Measurements from ENCODE around the gene PPP6R1. TPM values are rescaled to one million over a fixed set of nuclear protein-coding genes. Genes with fewer than 3 reads are reported as not detected.
"Not testable (repeated sequence)": the region's sequence is repeated elsewhere in the genome, so short reads cannot be mapped to it uniquely, and the experiment has no call there.

Gene PPP6R1
- total RNA-seq, 1 experiment from 2014 or later = 79.7 TPM

- not testable (repeated sequence) for H3K9ac ChIP-seq (ENCODE audit: extremely low read depth, insufficient read length, low read length); H3K9me3 ChIP-seq (ENCODE audit: control insufficient read depth, low read depth, low read length); H2AFZ ChIP-seq (ENCODE audit: low read length); H3K27ac Mint-ChIP-seq; H3K14ac ChIP-seq (ENCODE audit: insufficient read depth, low read length); H2BK120ac ChIP-seq (ENCODE audit: low read depth, low read length, poor library complexity, severe bottlenecking); H2AK5ac ChIP-seq (ENCODE audit: insufficient read length, low read length); H3K18ac ChIP-seq (ENCODE audit: insufficient read length, low read depth, low read length); DNase-seq; H4K91ac ChIP-seq (ENCODE audit: insufficient read length, low read depth, low read length); H3K9me3 Mint-ChIP-seq; H2BK15ac ChIP-seq (ENCODE audit: low read depth, low read length); H3K4ac ChIP-seq (ENCODE audit: low read depth, low read length); H3K36me3 Mint-ChIP-seq (ENCODE audit: insufficient read depth in 1 of 3, low read depth in 3 of 3); H3K56ac ChIP-seq (ENCODE audit: insufficient read length, low read depth, low read length); H2BK20ac ChIP-seq (ENCODE audit: low read depth, low read length, poor library complexity, severe bottlenecking); H3K27me3 ChIP-seq (ENCODE audit: insufficient read depth, low read length); H3K23ac ChIP-seq (ENCODE audit: insufficient read length, low read depth, low read length); H4K5ac ChIP-seq (ENCODE audit: insufficient read length, low read depth, low read length); H3K27ac ChIP-seq (ENCODE audit: insufficient read length, low read depth, low read length); H3K4me1 Mint-ChIP-seq; H3K79me2 ChIP-seq (ENCODE audit: insufficient read depth, low read length); H3K79me1 ChIP-seq (ENCODE audit: insufficient read depth, low read depth, low read length, poor library complexity, severe bottlenecking); H3T11ph ChIP-seq (ENCODE audit: low read length); H4K20me1 ChIP-seq (ENCODE audit: control insufficient read depth, insufficient read depth, insufficient read length); H2BK12ac ChIP-seq (ENCODE audit: insufficient read length, low read depth, low read length); H3K4me3 Mint-ChIP-seq; H4K8ac ChIP-seq (replicated peaks; ENCODE audit: insufficient read length, low read depth, low read length); H2BK5ac ChIP-seq (ENCODE audit: insufficient read length, low read length); H3K4me1 ChIP-seq (ENCODE audit: insufficient read depth, low read length); H3K23me2 ChIP-seq (ENCODE audit: insufficient read length, low read depth, low read length, poor library complexity, severe bottlenecking); H3K4me2 ChIP-seq (ENCODE audit: insufficient read depth, insufficient read length, low read length)
- H3K27me3 Mint-ChIP-seq (ENCODE audit: low read depth) = peaks cover 43% of the 10 kb centered on the region
- peak; percentile 24; the same call in 1 of the 3 replicates for TF ChIP-seq CTCF (conservative IDR thresholded peaks at IDR 0.05)
- no CpG with 5 or more reads among the region's 10 CpGs for WGBS (ENCODE audit: extremely low coverage, insufficient read length, low lambda C conversion rate)
These were observed 56.6 kb downstream of the PPP6R1 start for GRCh38 chr19:55202199-55202598.

Measured in H9 (cell line).